Cardiac muscle cell (in vitro differentiated cells and primary cell): ENCODE measurements around the gene TUBA1B. TPM values are rescaled to one million over a fixed set of nuclear protein-coding genes. Genes with fewer than 3 reads are reported as not detected.

ENCODE experiments used
- DNase-seq, 2 donors: peaks; one replicate each; pipeline versions ENCODE4 v3.0.0 to v3.0.0-alpha.2; 2010 to 2017; ENCODE audit warnings: low read depth in 1 of 2, low spot score in 1 of 2
- H3K27ac ChIP-seq: fragments of 200-600 bp; sonication (generic); 2 replicates; pipeline ENCODE4 v1.5.1; 2016
- H3K27me3 ChIP-seq: fragments of 200-600 bp; sonication (generic); 2 replicates; pipeline ENCODE4 v1.6.0; 2016; ENCODE audit warnings: control low read depth
- H3K36me3 ChIP-seq: fragments of 200-600 bp; sonication (generic); 2 replicates; pipeline ENCODE4 v1.5.1; 2016; ENCODE audit warnings: control low read depth
- H3K4me1 ChIP-seq: fragments of 200-600 bp; sonication (generic); 2 replicates; pipeline ENCODE4 v1.8.1; 2017; ENCODE audit warnings: low read depth, mild to moderate bottlenecking, mixed run types
- H3K4me3 ChIP-seq: fragments of 200-600 bp; sonication (generic); 2 replicates; pipeline ENCODE4 v1.5.1; 2016; ENCODE audit warnings: mild to moderate bottlenecking
- H3K9me3 ChIP-seq: fragments of 200-600 bp; sonication (generic); 2 replicates; pipeline ENCODE4 v1.5.1; 2017; ENCODE audit warnings: low read depth, mild to moderate bottlenecking, control low read depth
- polyA plus RNA-seq: library from polyadenylated mRNA; unstranded; fragments of >200 nt; fragmentation: Nextera tagmentation; extraction: Ambion mirVana; gene quantifications from 2 replicates; pipeline ENCODE4 v1.2.1, GENCODE V29; 2016
- total RNA-seq: library from RNA; depleted of rRNA; stranded (reverse); fragments of >200 nt; gene quantifications from 2 replicates; pipeline ENCODE4 v1.2.3, GENCODE V29; 2016
- TF ChIP-seq, protein P1 (sequence below): IDR thresholded peaks from 2 replicates; pipeline ENCODE4 v1.5.1; 2012; ENCODE audit warnings: low read depth, mild to moderate bottlenecking, low read length

TUBA1B gene
- total and polyA plus RNA-seq, 2 experiments from 2014 or later, result 1,582 to 2,134 TPM

DNA sequence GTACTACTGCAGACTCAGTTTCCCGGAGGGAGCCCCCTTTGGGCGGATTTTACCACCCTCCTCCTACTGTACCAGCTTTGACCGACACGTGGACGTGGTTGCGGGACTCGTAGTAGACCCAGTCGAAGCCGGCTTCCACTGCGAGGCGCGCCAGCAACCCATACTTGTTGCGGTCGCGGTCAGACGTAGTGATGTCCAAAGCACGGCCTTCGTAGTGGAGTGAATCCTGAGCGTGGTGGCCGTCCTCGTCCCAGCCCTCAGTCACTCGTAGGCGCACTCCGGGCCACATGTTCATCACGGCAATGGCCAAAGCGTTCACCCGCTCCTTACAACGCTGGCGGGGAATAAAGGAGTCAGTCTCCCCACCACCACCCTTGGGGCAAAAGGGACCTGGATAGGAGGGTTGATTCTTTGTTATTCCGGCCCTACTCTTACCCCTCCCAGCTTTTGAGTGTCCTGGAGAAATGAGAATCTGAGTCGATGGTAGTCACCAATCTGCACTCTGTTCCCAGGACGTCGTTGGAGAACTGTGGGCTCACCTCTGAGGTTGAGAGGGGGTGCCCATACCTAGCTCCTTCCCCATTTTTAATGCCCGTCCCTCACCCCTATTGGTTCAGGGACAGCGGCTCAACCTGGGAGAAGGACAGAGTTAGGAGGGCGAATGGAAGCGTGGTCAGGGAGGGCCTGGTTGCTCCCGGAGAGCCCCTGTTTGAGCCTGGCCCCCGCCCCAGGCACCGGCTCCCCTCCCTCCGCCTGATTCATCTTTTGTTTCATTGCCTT lies 39.9 kb downstream of the TUBA1B start:
- H3K27me3 ChIP-seq, result peaks cover 95% of the 10 kb centered on the region
- no peak overlapping the region for H3K27ac ChIP-seq
- H3K9me3 ChIP-seq, result no peaks in the 10 kb centered on the region
- peaks cover 12% of the 10 kb centered on the region for H3K4me1 ChIP-seq
- no peaks in the 10 kb centered on the region for H3K36me3 ChIP-seq
- no peak for DNase-seq
- TF ChIP-seq, protein P1, sequence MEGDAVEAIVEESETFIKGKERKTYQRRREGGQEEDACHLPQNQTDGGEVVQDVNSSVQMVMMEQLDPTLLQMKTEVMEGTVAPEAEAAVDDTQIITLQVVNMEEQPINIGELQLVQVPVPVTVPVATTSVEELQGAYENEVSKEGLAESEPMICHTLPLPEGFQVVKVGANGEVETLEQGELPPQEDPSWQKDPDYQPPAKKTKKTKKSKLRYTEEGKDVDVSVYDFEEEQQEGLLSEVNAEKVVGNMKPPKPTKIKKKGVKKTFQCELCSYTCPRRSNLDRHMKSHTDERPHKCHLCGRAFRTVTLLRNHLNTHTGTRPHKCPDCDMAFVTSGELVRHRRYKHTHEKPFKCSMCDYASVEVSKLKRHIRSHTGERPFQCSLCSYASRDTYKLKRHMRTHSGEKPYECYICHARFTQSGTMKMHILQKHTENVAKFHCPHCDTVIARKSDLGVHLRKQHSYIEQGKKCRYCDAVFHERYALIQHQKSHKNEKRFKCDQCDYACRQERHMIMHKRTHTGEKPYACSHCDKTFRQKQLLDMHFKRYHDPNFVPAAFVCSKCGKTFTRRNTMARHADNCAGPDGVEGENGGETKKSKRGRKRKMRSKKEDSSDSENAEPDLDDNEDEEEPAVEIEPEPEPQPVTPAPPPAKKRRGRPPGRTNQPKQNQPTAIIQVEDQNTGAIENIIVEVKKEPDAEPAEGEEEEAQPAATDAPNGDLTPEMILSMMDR, result no peak
- peak overlapping the region; percentile 23 for H3K4me3 ChIP-seq

DNA sequence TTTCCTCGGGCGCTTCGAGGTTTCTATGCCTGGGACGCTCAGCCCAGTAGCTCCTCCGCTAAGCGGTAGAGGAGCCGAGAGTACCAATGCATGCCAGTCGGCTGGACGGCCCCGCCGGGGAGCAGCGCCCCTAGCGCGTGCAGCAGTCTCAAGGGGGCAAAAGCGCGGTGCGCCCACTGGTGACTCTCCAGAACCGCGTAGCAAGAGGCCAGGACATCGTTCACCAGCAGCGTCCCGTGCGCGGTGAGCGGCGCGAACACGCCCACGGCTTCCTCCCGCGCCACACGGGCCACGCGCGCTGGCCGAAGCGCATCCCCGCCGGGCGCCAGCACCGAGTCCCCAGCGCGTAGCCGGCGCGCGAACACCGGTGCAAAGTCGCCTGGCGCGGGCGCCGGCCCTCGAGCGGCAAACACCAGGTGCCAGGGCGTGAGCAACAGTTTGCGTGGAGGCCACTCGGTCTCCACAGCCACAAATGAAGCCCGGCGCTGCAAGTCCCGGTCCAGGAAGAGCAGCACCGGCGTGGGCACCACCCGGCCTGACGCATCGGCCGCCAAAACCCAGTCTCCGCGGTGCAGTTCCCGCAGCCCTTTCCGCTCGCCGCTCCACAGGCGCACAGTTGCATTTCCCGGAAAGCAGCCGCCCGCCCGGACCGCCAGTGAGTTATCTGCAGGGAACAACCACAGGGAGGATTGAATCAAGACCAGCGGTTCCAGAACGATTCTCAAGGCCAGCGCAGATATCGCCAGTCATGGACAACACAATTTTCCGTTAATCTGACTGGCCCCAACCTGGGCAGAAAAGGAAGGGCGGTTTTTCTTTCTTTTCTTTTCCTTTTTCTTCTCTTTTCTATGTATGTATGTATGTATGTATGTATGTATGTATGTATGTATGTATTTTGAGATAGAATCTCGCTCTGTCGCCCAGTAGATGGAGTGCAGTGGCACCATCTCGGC lies 41.1 kb downstream of the TUBA1B start:
- DNase-seq, result peak; percentile 47 to 72
- H3K4me3 ChIP-seq, result peak overlapping the region; percentile 11
- TF ChIP-seq, protein P1, result peak; percentile 28
- no peaks in the 10 kb centered on the region for H3K9me3 ChIP-seq
- no peak overlapping the region for H3K27ac ChIP-seq
- peaks cover 12% of the 10 kb centered on the region for H3K4me1 ChIP-seq
- no peaks in the 10 kb centered on the region for H3K36me3 ChIP-seq
- peaks cover 96% of the 10 kb centered on the region for H3K27me3 ChIP-seq

DNA sequence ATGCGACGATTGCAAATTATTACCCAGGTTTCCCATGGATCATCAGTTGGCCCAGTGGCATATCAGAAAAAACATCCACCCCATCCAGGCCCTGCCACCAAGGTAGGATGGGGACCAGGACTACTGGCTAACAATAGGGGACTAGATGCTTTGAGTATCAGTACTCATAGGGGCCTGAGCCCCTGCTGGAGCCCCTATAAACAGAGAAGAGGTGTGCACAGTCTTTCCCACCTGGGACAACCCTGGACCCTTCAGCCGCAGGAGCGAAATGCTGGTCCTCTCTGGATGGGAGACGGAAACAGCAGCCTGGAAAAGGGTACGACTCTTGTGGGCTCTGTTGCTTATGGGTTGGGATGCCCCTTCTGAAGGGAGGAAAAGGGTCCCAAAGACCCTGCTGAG lies 42.3 kb downstream of the TUBA1B start:
- Histone ChIP-seq H3K4me3 (no peak overlapping the region), H3K27ac (no peak overlapping the region), H3K4me1 (peaks cover 6% of the 10 kb centered on the region), H3K27me3 (peaks cover 85% of the 10 kb centered on the region), H3K36me3 (no peaks in the 10 kb centered on the region), H3K9me3 (no peaks in the 10 kb centered on the region)
- TF ChIP-seq, protein P1, result no peak
- no peak for DNase-seq

DNA sequence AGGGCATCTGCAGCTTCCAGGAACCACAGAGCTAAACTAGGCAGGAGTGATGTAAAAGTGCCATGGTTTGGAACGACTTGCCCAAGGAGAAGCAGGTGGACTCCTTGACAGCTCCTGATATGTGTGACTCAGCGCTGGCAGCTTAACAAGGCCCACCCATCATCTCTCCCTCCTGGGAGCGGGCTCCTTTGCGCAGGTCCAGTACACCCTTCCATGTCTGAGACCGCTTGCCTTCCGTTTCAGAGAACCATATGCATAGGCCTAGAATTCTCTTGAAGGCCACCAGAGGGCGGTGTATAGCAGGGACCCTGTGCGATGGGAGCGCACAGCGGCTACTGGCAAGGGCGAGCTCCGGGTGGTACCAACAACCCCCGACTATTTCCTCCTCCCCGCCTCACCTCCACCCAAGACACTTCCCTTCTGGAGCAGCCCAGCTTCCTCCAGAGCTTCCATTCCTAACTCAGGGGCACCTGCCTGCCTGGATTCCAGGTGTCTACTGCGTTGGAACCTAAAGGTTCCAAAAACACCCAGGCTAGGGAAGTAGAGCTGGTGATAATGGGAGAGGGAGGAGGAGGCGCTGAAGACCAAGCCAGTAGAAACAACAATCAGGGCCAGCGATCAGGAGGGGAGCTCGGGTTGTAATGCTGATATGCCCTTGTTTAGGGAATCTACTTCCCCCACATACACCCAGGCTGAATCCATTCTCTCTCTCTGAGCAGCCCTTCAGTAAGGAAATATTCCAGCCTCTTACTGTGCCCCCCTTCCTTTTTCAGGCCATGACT lies 42.9 kb downstream of the TUBA1B start:
- no peaks in the 10 kb centered on the region for H3K9me3 ChIP-seq
- no peaks in the 10 kb centered on the region for H3K36me3 ChIP-seq
- peaks cover 79% of the 10 kb centered on the region for H3K27me3 ChIP-seq
- peaks cover 4% of the 10 kb centered on the region for H3K4me1 ChIP-seq
- TF ChIP-seq, protein P1, result peak; percentile 87
- no peak overlapping the region for H3K27ac ChIP-seq
- peak; percentile 89 to 96 for DNase-seq
- H3K4me3 ChIP-seq, result no peak overlapping the region

DNA sequence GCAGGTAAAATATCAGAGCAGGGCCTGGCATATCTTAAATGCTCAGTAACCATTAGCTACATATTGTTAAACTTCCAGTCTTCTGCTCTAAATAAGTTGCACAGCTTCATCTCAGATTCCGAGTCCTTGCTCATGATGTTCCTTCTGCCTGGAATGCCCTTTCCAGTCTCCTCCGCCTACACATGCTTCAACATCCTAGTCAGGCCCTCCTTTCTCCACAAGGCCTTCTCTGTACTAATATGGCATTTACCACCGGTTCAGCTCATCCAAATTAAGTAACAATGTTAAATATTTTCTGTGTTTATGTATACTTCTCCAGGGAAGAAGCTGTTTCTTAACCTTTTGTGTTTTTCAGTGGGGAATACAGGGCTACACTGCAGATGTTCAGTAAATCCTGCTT lies 45.1 kb downstream of the TUBA1B start:
- Histone ChIP-seq H3K36me3 (no peaks in the 10 kb centered on the region), H3K9me3 (no peaks in the 10 kb centered on the region), H3K4me3 (no peak overlapping the region), H3K4me1 (peaks cover 4% of the 10 kb centered on the region), H3K27ac (no peak overlapping the region), H3K27me3 (peaks cover 57% of the 10 kb centered on the region)
- DNase-seq, result peak in 1 of 2 donors; percentile 36
- TF ChIP-seq, protein P1, result no peak
